GM23248 (cell line): ENCODE measurements around the gene LUC7L.

Experiments
- EZH2 ChIP-seq: fragments of 200-600 bp; sonication (generic); IDR thresholded peaks from 2 replicates; pipeline ENCODE4 v1.6.1; 2018; ENCODE audit warnings: antibody characterized with exemption, mild to moderate bottlenecking; ENCODE audit not compliant: insufficient read depth, poor library complexity, severe bottlenecking
- EZH2phosphoT487 ChIP-seq: fragments of 200-600 bp; sonication (generic); IDR thresholded peaks from 2 replicates; pipeline ENCODE4 v1.6.1; 2018; ENCODE audit warnings: antibody characterized with exemption, moderate library complexity, mild to moderate bottlenecking, low read depth; ENCODE audit not compliant: insufficient read depth

GRCh38 chr16:273547-274421, 44.5 kb upstream of the LUC7L start:
- TF ChIP-seq EZH2 (no peak), EZH2phosphoT487 (no peak)
